ENCODE data around the gene APOB. TPM values are rescaled to one million over a fixed set of nuclear protein-coding genes. Genes with fewer than 3 reads are reported as not detected.
A peak's percentile ranks its signal among the peaks of the same experiment; 100 is the strongest.

APOB gene
- total and polyA plus RNA-seq, 2 of the 13 experiments (the other 11 are each of a cell fraction or from before 2014, with no cell fraction given), result 1,569 to 2,515 TPM

- TF ChIP-seq PLSCR1 (CRISPR knock-in tag; IDR thresholded peaks at IDR 0.05; ENCODE audit: borderline replicate concordance) (no peak), NFRKB (IDR thresholded peaks at IDR 0.05) (no peak), ZNF251 (CRISPR knock-in tag; IDR thresholded peaks at IDR 0.05) (no peak; the same call in 1 of the 2 replicates), ZNF589 (CRISPR knock-in tag; conservative IDR thresholded peaks at IDR 0.05) (peak; percentile 91), ZKSCAN1 (IDR thresholded peaks at IDR 0.05; ENCODE audit: low read length) (no peak; the same call in 1 of the 2 replicates), ZNF776 (CRISPR knock-in tag; IDR thresholded peaks at IDR 0.05) (peak; percentile 85; the same call in 1 of the 2 replicates), HNRNPLL (IDR thresholded peaks at IDR 0.05; ENCODE audit: low read depth, low read length, poor library complexity, severe bottlenecking) (no peak), E2F2 (CRISPR knock-in tag; IDR thresholded peaks at IDR 0.05; ENCODE audit: borderline replicate concordance) (no peak), HNRNPK (IDR thresholded peaks at IDR 0.05; ENCODE audit: low read depth, low read length, poor library complexity, severe bottlenecking) (peak; percentile 7), ZNF83 (CRISPR knock-in tag; IDR thresholded peaks at IDR 0.05; ENCODE audit: borderline replicate concordance) (0 out of 2 replicates have a peak, but pooled peaks have one; percentile 56), ZNF720 (CRISPR knock-in tag; IDR thresholded peaks at IDR 0.05) (peak; percentile 61; the same call in 1 of the 2 replicates), SOX6 (IDR thresholded peaks at IDR 0.05) (no peak), SOX6 (CRISPR knock-in tag; IDR thresholded peaks at IDR 0.05) (peak; percentile 98), ZNF562 (CRISPR knock-in tag; IDR thresholded peaks at IDR 0.05; ENCODE audit: borderline replicate concordance) (no peak), PAX8 (CRISPR knock-in tag; IDR thresholded peaks at IDR 0.05; ENCODE audit: borderline replicate concordance) (no peak; the same call in 1 of the 2 replicates), MTA3 (CRISPR knock-in tag; IDR thresholded peaks at IDR 0.05) (no peak), ZNF878 (CRISPR knock-in tag; IDR thresholded peaks at IDR 0.05) (peak; percentile 93), POGZ (CRISPR knock-in tag; IDR thresholded peaks at IDR 0.05) (peak; percentile 98), KLF13 (CRISPR knock-in tag; IDR thresholded peaks at IDR 0.05) (peak; percentile 80; the same call in 1 of the 2 replicates), MNT (IDR thresholded peaks at IDR 0.05) (peak; percentile 79), ZNF564 (CRISPR knock-in tag; IDR thresholded peaks at IDR 0.05) (no peak), ZNF414 (CRISPR knock-in tag; IDR thresholded peaks at IDR 0.05) (peak; percentile 90; the same call in 1 of the 2 replicates), TSC22D2 (CRISPR knock-in tag; IDR thresholded peaks at IDR 0.05; ENCODE audit: borderline replicate concordance) (peak; percentile 89), FOXA1 (IDR thresholded peaks at IDR 0.05) (peak; percentile 82), FOXA1 (CRISPR knock-in tag; IDR thresholded peaks at IDR 0.05) (peak; percentile 98), ZIK1 (CRISPR knock-in tag; IDR thresholded peaks at IDR 0.05; ENCODE audit: borderline replicate concordance, low read depth) (peak; percentile 80; the same call in 1 of the 2 replicates), ELF3 (CRISPR knock-in tag; IDR thresholded peaks at IDR 0.05) (peak; percentile 99), ZSCAN12 (CRISPR knock-in tag; IDR thresholded peaks at IDR 0.05) (0 out of 2 replicates have a peak, but pooled peaks have one; percentile 17)
These were observed 722 bp downstream of the APOB start (continued) for GRCh38 chr2:21042958-21043743.

Data from HepG2 (cell line).